Keratinocyte (primary cell): ENCODE data around the gene XPNPEP2. TPM values are rescaled to one million over a fixed set of nuclear protein-coding genes. Genes with fewer than 3 reads are reported as not detected.

Experiments used
- DNase-seq: peaks from one replicate; pipeline ENCODE4 v3.0.0-alpha.2; 2011; ENCODE audit warnings: low read depth, missing footprints, low spot score
- FAIRE-seq: peaks from 2 replicates; lab custom pipeline; 2011; peaks lifted over from hg19 to GRCh38; lab: Jason Lieb, UNC
- H2AFZ ChIP-seq: 2 replicates; pipeline ENCODE4 v1.6.0; 2012; ENCODE audit warnings: low read length, control low read depth, inconsistent platforms; ENCODE audit not compliant: control insufficient read depth
- H3K27ac ChIP-seq: 2 replicates; pipeline ENCODE4 v1.5.1; 2011; ENCODE audit warnings: low read length; ENCODE audit not compliant: control insufficient read depth, insufficient read depth
- H3K27me3 ChIP-seq: 3 replicates; pipeline ENCODE4 v1.6.0; 2011; ENCODE audit warnings: low read length; ENCODE audit not compliant: control insufficient read depth, insufficient read depth; ENCODE audit errors: extremely low read depth
- H3K36me3 ChIP-seq, 2 experiments: 2 replicates in 1 of 2; 3 replicates in 1 of 2; pipeline ENCODE4 v1.5.1; 2011; ENCODE audit warnings: low read length in 2 of 2, mild to moderate bottlenecking in 1 of 2; ENCODE audit not compliant: control insufficient read depth in 2 of 2, insufficient read depth in 2 of 2; ENCODE audit errors: extremely low read depth in 1 of 2
- H3K4me1 ChIP-seq: 3 replicates; pipeline ENCODE4 v1.5.1; 2011; ENCODE audit warnings: low read length; ENCODE audit not compliant: control insufficient read depth, insufficient read depth; ENCODE audit errors: extremely low read depth
- H3K4me2 ChIP-seq: 3 replicates; pipeline ENCODE4 v1.6.0; 2011; ENCODE audit warnings: low read depth, low read length; ENCODE audit not compliant: control insufficient read depth, insufficient read depth; ENCODE audit errors: extremely low read depth
- H3K4me3 ChIP-seq, 3 experiments: fragments of 200-600 bp in 1 of 3; sonication (generic) in 1 of 3; 2 replicates in 2 of 3; 3 replicates in 1 of 3; pipeline ENCODE4 v1.5.1; 2011 to 2016; ENCODE audit warnings: low read length in 3 of 3, mild to moderate bottlenecking in 3 of 3, control low read depth in 2 of 3, inconsistent platforms in 1 of 3, low read depth in 1 of 3, mixed read lengths in 1 of 3, mixed run types in 1 of 3, moderate library complexity in 1 of 3; ENCODE audit not compliant: control insufficient read depth in 2 of 3, insufficient read depth in 2 of 3; ENCODE audit errors: extremely low read depth in 1 of 3
- H3K79me2 ChIP-seq: 2 replicates; pipeline ENCODE4 v1.6.0; 2012; ENCODE audit warnings: low read length; ENCODE audit not compliant: control insufficient read depth, insufficient read depth
- H3K9ac ChIP-seq: 3 replicates; pipeline ENCODE4 v1.6.0; 2011; ENCODE audit warnings: low read length; ENCODE audit not compliant: control insufficient read depth, insufficient read depth; ENCODE audit errors: extremely low read depth
- H3K9me1 ChIP-seq: 3 replicates; pipeline ENCODE4 v1.6.0; 2011; ENCODE audit warnings: low read length; ENCODE audit not compliant: control insufficient read depth, insufficient read depth; ENCODE audit errors: extremely low read depth
- H3K9me3 ChIP-seq: 2 replicates; pipeline ENCODE4 v1.5.1; 2012; ENCODE audit warnings: low read depth, low read length; ENCODE audit not compliant: control insufficient read depth
- H4K20me1 ChIP-seq: 3 replicates; pipeline ENCODE4 v1.6.0; 2011; ENCODE audit warnings: low read length; ENCODE audit not compliant: control insufficient read depth, insufficient read depth; ENCODE audit errors: extremely low read depth
- EZH2 ChIP-seq: IDR thresholded peaks from one replicate; pipeline ENCODE4 v1.6.1; 2012; ENCODE audit warnings: inconsistent platforms, mild to moderate bottlenecking, low read length, moderate library complexity
- dilution Hi-C: fragments of 300-500 bp; cut with MboI; formaldehyde crosslinking; loops from one replicate; pipeline ENCODE4 v1.7.0; 2020; ENCODE audit warnings: low sequenced_read_pairs; ENCODE audit not compliant: extremely low pct_ligation_motif_present
- polyA plus RNA-seq, 5 experiments: library from polyadenylated mRNA; depleted of rRNA in 3 of 5; stranded (reverse) in 3 of 5; stranded (forward) in 1 of 5; unstranded in 1 of 5; fragments of >200 nt; gene quantifications; 1 replicate in 1 of 5; 2 replicates in 3 of 5; 3 replicates in 1 of 5; pipeline versions ENCODE4 v1.2.1 to v1.2.3, GENCODE V29; 2011 to 2012; ENCODE audit warnings: missing spikeins in 2 of 5, low read depth in 1 of 5, low replicate concordance in 1 of 5
- TF ChIP-seq, protein P1 (sequence below), 3 experiments: IDR thresholded peaks in 1 of 3; conservative IDR thresholded peaks in 1 of 3; optimal IDR thresholded peaks in 1 of 3; 2 replicates in 2 of 3; 3 replicates in 1 of 3; pipeline versions ENCODE3 to v1.5.1; 2011; ENCODE audit warnings: low read length in 3 of 3, mild to moderate bottlenecking in 3 of 3, moderate library complexity in 2 of 3, control low read depth in 1 of 3, inconsistent platforms in 1 of 3; ENCODE audit not compliant: insufficient read depth in 2 of 3; ENCODE audit errors: extremely low read depth in 1 of 3

Gene XPNPEP2
- polyA plus RNA-seq, 1 donor (not counting 4 experiments of a cell fraction or from before 2014, with no cell fraction given), result not detected

GRCh38 chrX:129779086-129779672 is 40.4 kb downstream of the XPNPEP2 start:
- no peaks in the 10 kb centered on the region for H3K4me1 ChIP-seq
- H4K20me1 ChIP-seq, result no peaks in the 10 kb centered on the region
- H3K27me3 ChIP-seq, result peaks cover 6% of the 10 kb centered on the region
- H3K4me3 ChIP-seq, result no peak overlapping the region
- no peak overlapping the region for H3K4me2 ChIP-seq
- no peak overlapping the region for H2AFZ ChIP-seq
- no peaks in the 10 kb centered on the region for H3K36me3 ChIP-seq
- H3K9ac ChIP-seq, result no peak overlapping the region
- H3K27ac ChIP-seq, result no peak overlapping the region
- no peak for DNase-seq
- dilution Hi-C loops, result no loop called here
- TF ChIP-seq, protein P1, sequence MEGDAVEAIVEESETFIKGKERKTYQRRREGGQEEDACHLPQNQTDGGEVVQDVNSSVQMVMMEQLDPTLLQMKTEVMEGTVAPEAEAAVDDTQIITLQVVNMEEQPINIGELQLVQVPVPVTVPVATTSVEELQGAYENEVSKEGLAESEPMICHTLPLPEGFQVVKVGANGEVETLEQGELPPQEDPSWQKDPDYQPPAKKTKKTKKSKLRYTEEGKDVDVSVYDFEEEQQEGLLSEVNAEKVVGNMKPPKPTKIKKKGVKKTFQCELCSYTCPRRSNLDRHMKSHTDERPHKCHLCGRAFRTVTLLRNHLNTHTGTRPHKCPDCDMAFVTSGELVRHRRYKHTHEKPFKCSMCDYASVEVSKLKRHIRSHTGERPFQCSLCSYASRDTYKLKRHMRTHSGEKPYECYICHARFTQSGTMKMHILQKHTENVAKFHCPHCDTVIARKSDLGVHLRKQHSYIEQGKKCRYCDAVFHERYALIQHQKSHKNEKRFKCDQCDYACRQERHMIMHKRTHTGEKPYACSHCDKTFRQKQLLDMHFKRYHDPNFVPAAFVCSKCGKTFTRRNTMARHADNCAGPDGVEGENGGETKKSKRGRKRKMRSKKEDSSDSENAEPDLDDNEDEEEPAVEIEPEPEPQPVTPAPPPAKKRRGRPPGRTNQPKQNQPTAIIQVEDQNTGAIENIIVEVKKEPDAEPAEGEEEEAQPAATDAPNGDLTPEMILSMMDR (optimal IDR thresholded peaks at IDR 0.05 in 1 of 3, IDR thresholded peaks at IDR 0.05 in 1 of 3, conservative IDR thresholded peaks at IDR 0.05 in 1 of 3; ENCODE audit: extremely low read depth in 1 of 3, insufficient read depth in 2 of 3, low read length in 3 of 3), result no peak
- no peak for TF ChIP-seq EZH2
- H3K9me1 ChIP-seq, result no peaks in the 10 kb centered on the region
- no peaks in the 10 kb centered on the region for H3K79me2 ChIP-seq
- no peak for FAIRE-seq
- H3K9me3 ChIP-seq, result no peaks in the 10 kb centered on the region

GRCh38 chrX:129779747-129780146 is 41.0 kb downstream of the XPNPEP2 start, which contains the start of gene SASH3:
Gene SASH3, plus strand, starts transcription at chrX:129779949. Its CDS starts 149 bp downstream, at chrX:129780098.
- Histone ChIP-seq H4K20me1 (no peaks in the 10 kb centered on the region), H2AFZ (no peak within 1 kb of the TSS), H3K9me1 (no peaks in the 10 kb centered on the region), H3K9me3 (no peaks in the 10 kb centered on the region), H3K27me3 (peaks cover 6% of the 10 kb centered on the region), H3K4me3 (no peak within 1 kb of the TSS), H3K4me1 (no peaks in the 10 kb centered on the region), H3K4me2 (no peak within 1 kb of the TSS), H3K27ac (no peak within 1 kb of the TSS), H3K36me3 (no peaks in the 10 kb centered on the region), H3K79me2 (no peaks in the 10 kb centered on the region), H3K9ac (no peak within 1 kb of the TSS)
- TF ChIP-seq, protein P1 (optimal IDR thresholded peaks at IDR 0.05 in 1 of 3, IDR thresholded peaks at IDR 0.05 in 1 of 3, conservative IDR thresholded peaks at IDR 0.05 in 1 of 3; ENCODE audit: extremely low read depth in 1 of 3, insufficient read depth in 2 of 3, low read length in 3 of 3), result no peak
- TF ChIP-seq EZH2, result no peak
- DNase-seq (no peak), FAIRE-seq (no peak)
- dilution Hi-C loops, result no loop called here
